PC-3 (cell line): ENCODE measurements around the gene EPB41L4B.

Experiments used
- EZH2phosphoT487 ChIP-seq: fragments of 300-600 bp; sonication (generic); IDR thresholded peaks from 2 replicates; pipeline ENCODE4 v1.6.1; 2018; ENCODE audit warnings: mild to moderate bottlenecking, antibody characterized with exemption, low read length, borderline replicate concordance
- TF ChIP-seq, protein P1 (sequence below): fragments of 300-600 bp; sonication (generic); conservative IDR thresholded peaks from 2 replicates; pipeline ENCODE4 v1.5.1; 2017; ENCODE audit warnings: antibody characterized with exemption, low read depth, mild to moderate bottlenecking, low read length

DNA sequence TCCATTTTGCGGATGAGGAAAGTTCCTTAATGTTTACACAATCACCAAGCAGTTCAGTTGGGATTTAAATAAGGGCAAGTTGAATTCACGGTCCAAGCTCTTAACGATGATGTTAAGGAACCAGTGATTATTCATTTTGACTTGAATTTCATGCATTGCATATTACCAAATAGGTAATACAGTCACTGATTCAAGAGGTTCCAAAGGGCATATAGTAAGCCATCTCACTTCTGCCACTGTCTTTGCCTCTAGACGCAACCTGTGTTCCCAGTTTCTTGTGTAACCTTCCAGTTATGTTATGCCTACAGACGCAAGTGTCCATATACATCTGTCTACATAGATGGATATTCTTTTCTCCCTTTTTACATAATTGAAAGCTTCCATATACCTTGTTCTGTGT lies 39.9 kb upstream of the EPB41L4B start:
- TF ChIP-seq, protein P1, sequence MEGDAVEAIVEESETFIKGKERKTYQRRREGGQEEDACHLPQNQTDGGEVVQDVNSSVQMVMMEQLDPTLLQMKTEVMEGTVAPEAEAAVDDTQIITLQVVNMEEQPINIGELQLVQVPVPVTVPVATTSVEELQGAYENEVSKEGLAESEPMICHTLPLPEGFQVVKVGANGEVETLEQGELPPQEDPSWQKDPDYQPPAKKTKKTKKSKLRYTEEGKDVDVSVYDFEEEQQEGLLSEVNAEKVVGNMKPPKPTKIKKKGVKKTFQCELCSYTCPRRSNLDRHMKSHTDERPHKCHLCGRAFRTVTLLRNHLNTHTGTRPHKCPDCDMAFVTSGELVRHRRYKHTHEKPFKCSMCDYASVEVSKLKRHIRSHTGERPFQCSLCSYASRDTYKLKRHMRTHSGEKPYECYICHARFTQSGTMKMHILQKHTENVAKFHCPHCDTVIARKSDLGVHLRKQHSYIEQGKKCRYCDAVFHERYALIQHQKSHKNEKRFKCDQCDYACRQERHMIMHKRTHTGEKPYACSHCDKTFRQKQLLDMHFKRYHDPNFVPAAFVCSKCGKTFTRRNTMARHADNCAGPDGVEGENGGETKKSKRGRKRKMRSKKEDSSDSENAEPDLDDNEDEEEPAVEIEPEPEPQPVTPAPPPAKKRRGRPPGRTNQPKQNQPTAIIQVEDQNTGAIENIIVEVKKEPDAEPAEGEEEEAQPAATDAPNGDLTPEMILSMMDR, result no peak
- TF ChIP-seq EZH2phosphoT487, result no peak
